A549 treated with CORT108297 at 1 μM for 4 hours (cell line): Measurements from ENCODE around the gene YIPF5. TPM values are rescaled to one million over a fixed set of nuclear protein-coding genes. Genes with fewer than 3 reads are reported as not detected.

Experiments used
- total RNA-seq: library from RNA; stranded (reverse); fragments of 200-300 nt; extraction: Qiagen RNA extraction; gene quantifications from 5 replicates; pipeline ENCODE4 v1.2.3, GENCODE V29; 2022

Gene YIPF5
- total RNA-seq = 64.5 to 83.6 TPM (median 73.2 TPM) in 5 replicates

GRCh38 chr5:144170276-144171024 lies at the start of gene YIPF5, which contains the start of gene KCTD16:
Gene YIPF5, minus strand, starts transcription at chr5:144170659. Its CDS starts 704 bp downstream, at chr5:144169955.
Gene KCTD16, plus strand, starts transcription at chr5:144170873.

Other genes with a start within 250 kb of the YIPF5 start
- gene KCTD16, start 214 bp upstream of the YIPF5 start, total RNA-seq = 0.01 to 0.06 TPM (median 0.05 TPM) in 5 replicates